ENCODE measurements around the gene MRAS. TPM values are rescaled to one million over a fixed set of nuclear protein-coding genes. Genes with fewer than 3 reads are reported as not detected.
"Not testable (repeated sequence)": the region's sequence is repeated elsewhere in the genome, so short reads cannot be mapped to it uniquely, and the experiment has no call there.

MRAS gene
- total and polyA plus RNA-seq, 2 experiments from 2014 or later: 16.5 to 17.9 TPM

DNA sequence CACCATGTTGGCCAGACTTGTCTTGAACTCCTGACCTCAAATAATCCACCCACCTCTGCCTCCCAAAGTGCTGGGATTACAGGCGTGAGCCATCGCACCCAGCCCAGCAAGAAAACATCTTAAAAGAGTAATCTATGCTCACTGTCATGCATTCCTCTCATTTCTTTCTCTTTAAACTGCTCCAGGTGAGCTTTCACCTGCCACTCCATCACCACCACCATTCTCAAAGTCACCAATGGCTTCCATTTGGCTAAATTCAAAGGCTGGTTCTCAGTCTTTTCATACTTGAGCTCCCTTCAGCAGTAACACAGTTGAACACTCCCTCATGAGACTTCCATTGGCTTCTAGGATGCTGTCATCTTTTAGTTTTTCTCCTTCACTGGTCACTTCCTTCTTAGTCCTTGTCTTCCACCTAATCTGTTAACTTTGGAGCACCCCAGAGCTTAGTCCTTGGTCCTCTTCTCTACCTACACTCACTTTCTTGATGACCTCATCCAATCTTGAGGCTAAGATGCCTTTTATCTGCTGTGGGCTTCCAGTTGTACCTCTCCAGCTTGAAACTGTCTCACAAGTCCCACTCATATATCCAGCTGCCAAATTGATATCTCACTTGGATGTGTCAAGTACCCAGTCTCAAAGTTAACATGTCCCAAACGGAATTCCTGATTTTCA lies 59.0 kb downstream of the MRAS start:
- Histone ChIP-seq H3K4me1 (ENCODE audit: insufficient read depth) (no peaks in the 10 kb centered on the region), H3K27ac (no peak overlapping the region), H3K4me3 (no peak overlapping the region), H3K4me2 (no peak overlapping the region), H3K9me3 (ENCODE audit: low read depth) (no peaks in the 10 kb centered on the region), H3K9me2 (replicated peaks; ENCODE audit: insufficient read depth) (no peaks in the 10 kb centered on the region), H3K36me3 (replicated peaks; ENCODE audit: insufficient read depth, low read depth) (no peaks in the 10 kb centered on the region), H4K20me1 (ENCODE audit: insufficient read depth, poor library complexity, severe bottlenecking) (no peaks in the 10 kb centered on the region), H2AFZ (no peak overlapping the region), H3K27me3 (no peaks in the 10 kb centered on the region), H3K79me2 (no peaks in the 10 kb centered on the region)
- DNase-seq (ENCODE audit: low spot score): no peak
- WGBS (ENCODE audit: low lambda C conversion rate, missing lambda C conversion rate): 89% methylated on average over 3 of the region's 3 CpGs
- TF ChIP-seq CTCF (IDR thresholded peaks at IDR 0.05; ENCODE audit: poor library complexity) (no peak), EZH2 (IDR thresholded peaks at IDR 0.05; ENCODE audit: borderline replicate concordance) (no peak), EZH2phosphoT487 (IDR thresholded peaks at IDR 0.05; ENCODE audit: low read depth, severe bottlenecking, unreplicated experiment) (no peak)

DNA sequence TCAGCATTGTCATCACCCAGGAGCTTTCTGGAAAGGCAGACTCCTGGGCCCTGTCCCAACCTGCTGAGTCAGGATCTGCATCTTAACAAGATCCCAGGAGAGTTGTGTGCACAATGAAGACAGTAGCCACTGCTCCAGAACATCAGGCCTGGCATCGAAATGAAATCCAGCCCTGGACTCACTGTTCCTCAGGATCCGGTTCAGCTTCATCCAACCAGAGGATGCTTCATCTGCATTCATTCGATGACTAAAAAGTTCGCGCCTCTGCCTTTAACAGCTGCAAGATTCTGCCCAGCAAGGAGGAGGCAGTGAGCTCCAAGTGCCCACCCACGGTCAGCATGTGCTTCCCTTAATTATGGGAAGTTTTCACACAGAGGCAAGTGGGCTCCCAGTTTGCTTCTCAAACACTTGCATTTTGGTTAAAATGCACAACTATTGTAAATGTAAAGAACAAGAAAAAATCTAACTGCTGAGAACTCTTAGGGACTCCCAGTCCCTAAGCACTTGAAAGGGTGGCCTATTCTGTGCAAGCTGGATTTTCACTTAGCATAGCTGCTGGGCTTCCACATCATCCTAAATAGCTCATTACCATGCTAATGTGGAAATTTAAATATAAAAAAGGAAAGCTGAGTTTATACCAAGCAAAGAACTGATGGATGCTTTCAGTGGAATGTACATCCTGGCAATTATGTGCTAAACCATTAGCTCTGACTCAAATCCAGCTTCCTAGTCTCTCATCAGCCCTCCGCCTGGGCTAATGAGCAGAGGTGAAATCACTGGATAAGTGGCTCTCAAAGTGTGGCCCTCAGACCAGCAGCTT lies 60.6 kb downstream of the MRAS start:
- no peak overlapping the region for H3K4me2 ChIP-seq
- H3K9me2 ChIP-seq (replicated peaks; ENCODE audit: insufficient read depth): no peaks in the 10 kb centered on the region
- no peaks in the 10 kb centered on the region for H4K20me1 ChIP-seq (ENCODE audit: insufficient read depth, poor library complexity, severe bottlenecking)
- WGBS (ENCODE audit: low lambda C conversion rate, missing lambda C conversion rate): 61% methylated on average over 7 of the region's 7 CpGs
- no peaks in the 10 kb centered on the region for H3K4me1 ChIP-seq (ENCODE audit: insufficient read depth)
- H3K9me3 ChIP-seq (ENCODE audit: low read depth): no peaks in the 10 kb centered on the region
- no peak overlapping the region for H3K27ac ChIP-seq
- H3K27me3 ChIP-seq: no peaks in the 10 kb centered on the region
- no peaks in the 10 kb centered on the region for H3K36me3 ChIP-seq (replicated peaks; ENCODE audit: insufficient read depth, low read depth)
- H2AFZ ChIP-seq: no peak overlapping the region
- TF ChIP-seq EZH2phosphoT487 (IDR thresholded peaks at IDR 0.05; ENCODE audit: low read depth, severe bottlenecking, unreplicated experiment) (no peak), EZH2 (IDR thresholded peaks at IDR 0.05; ENCODE audit: borderline replicate concordance) (no peak), CTCF (IDR thresholded peaks at IDR 0.05; ENCODE audit: poor library complexity) (no peak)
- H3K4me3 ChIP-seq: no peak overlapping the region
- no peaks in the 10 kb centered on the region for H3K79me2 ChIP-seq
- no peak for DNase-seq (ENCODE audit: low spot score)

- TF ChIP-seq CTCF (IDR thresholded peaks at IDR 0.05; ENCODE audit: poor library complexity): no peak
- TF ChIP-seq EZH2phosphoT487 (IDR thresholded peaks at IDR 0.05; ENCODE audit: low read depth, severe bottlenecking, unreplicated experiment): no peak
- no peak for TF ChIP-seq EZH2 (IDR thresholded peaks at IDR 0.05; ENCODE audit: borderline replicate concordance)
- Histone ChIP-seq H3K36me3 (replicated peaks; ENCODE audit: insufficient read depth, low read depth) (no peaks in the 10 kb centered on the region), H3K4me1 (ENCODE audit: insufficient read depth) (no peaks in the 10 kb centered on the region), H3K27me3 (no peaks in the 10 kb centered on the region), H3K79me2 (no peaks in the 10 kb centered on the region), H3K4me3 (no peak overlapping the region), H3K4me2 (no peak overlapping the region), H4K20me1 (ENCODE audit: insufficient read depth, poor library complexity, severe bottlenecking) (no peaks in the 10 kb centered on the region), H2AFZ (no peak overlapping the region), H3K9me3 (ENCODE audit: low read depth) (no peaks in the 10 kb centered on the region), H3K27ac (no peak overlapping the region), H3K9me2 (replicated peaks; ENCODE audit: insufficient read depth) (no peaks in the 10 kb centered on the region)
- DNase-seq (ENCODE audit: low spot score): no peak
- 83% methylated on average over 9 of the region's 9 CpGs for WGBS (ENCODE audit: low lambda C conversion rate, missing lambda C conversion rate)
Observed at GRCh38 chr3:138412821-138413551, 64.6 kb downstream of the MRAS start.

- H3K27ac ChIP-seq; H3K79me2 ChIP-seq; H3K4me2 ChIP-seq; DNase-seq (ENCODE audit: low spot score); H3K9me2 ChIP-seq (replicated peaks; ENCODE audit: insufficient read depth); H3K4me3 ChIP-seq; H2AFZ ChIP-seq; H4K20me1 ChIP-seq (ENCODE audit: insufficient read depth, poor library complexity, severe bottlenecking); H3K27me3 ChIP-seq; H3K36me3 ChIP-seq (replicated peaks; ENCODE audit: insufficient read depth, low read depth); H3K4me1 ChIP-seq (ENCODE audit: insufficient read depth); H3K9me3 ChIP-seq (ENCODE audit: low read depth): not testable (repeated sequence)
- 88% methylated on average over 4 of the region's 4 CpGs for WGBS (ENCODE audit: low lambda C conversion rate, missing lambda C conversion rate)
Observed at GRCh38 chr3:138416236-138416635, 67.9 kb downstream of the MRAS start.
